HFFc6 (cell line): ENCODE results near the gene ARSB. TPM values are rescaled to one million over a fixed set of nuclear protein-coding genes. Genes with fewer than 3 reads are reported as not detected.
A peak's percentile ranks its signal among the peaks of the same experiment; 100 is the strongest.
"Not testable (repeated sequence)": the region's sequence is repeated elsewhere in the genome, so short reads cannot be mapped to it uniquely, and the experiment has no call there.

Experiments used
- DNase-seq: peaks from one replicate; pipeline ENCODE4 v3.0.0-alpha.2; 2018
- H3K27ac Mint-ChIP-seq: 2 replicates; pipeline ENCODE4 v1.8.0; 2020; ENCODE audit warnings: mild to moderate bottlenecking, mixed read lengths
- H3K27me3 Mint-ChIP-seq: 2 replicates; pipeline ENCODE4 v1.8.0; 2021; ENCODE audit warnings: mild to moderate bottlenecking, moderate library complexity, mixed read lengths; ENCODE audit not compliant: insufficient read depth
- H3K36me3 Mint-ChIP-seq: 2 replicates; pipeline ENCODE4 v1.8.0; 2021; ENCODE audit warnings: low read depth, mixed read lengths
- H3K4me1 Mint-ChIP-seq: 2 replicates; pipeline ENCODE4 v1.8.0; 2020; ENCODE audit warnings: low read depth, mixed read lengths
- H3K4me3 Mint-ChIP-seq: 2 replicates; pipeline ENCODE4 v1.8.0; 2020; ENCODE audit warnings: mild to moderate bottlenecking, moderate library complexity, mixed read lengths
- H3K9me3 Mint-ChIP-seq: 2 replicates; pipeline ENCODE4 v1.8.0; 2020; ENCODE audit warnings: mild to moderate bottlenecking, mixed read lengths
- CTCF ChIP-seq: fragments of 200-600 bp; sonication (generic); IDR thresholded peaks from 2 replicates; pipeline ENCODE4 v1.5.0; 2021; ENCODE audit warnings: antibody characterized with exemption, mild to moderate bottlenecking
- total RNA-seq, 6 experiments: library from RNA; stranded (reverse); fragmentation: NEBNext Ultra II Directional; extraction: Animal tissue kit (Norgen Biotek cat#: 25700); gene quantifications; 2 replicates in 1 of 6; 3 replicates in 5 of 6; pipeline ENCODE4 v1.2.3, GENCODE V29; 2021

The ARSB gene
- total RNA-seq, 6 experiments from 2014 or later: 24.4 to 32.7 (median 27.8) TPM

GRCh38 chr5:78985725-78986223, 664 bp upstream of the ARSB start:
- peaks cover 39% of the 10 kb centered on the region for H3K4me1 Mint-ChIP-seq
- no peaks in the 10 kb centered on the region for H3K27me3 Mint-ChIP-seq
- peak; percentile 29 for DNase-seq
- peak overlapping the region; percentile 91 for H3K27ac Mint-ChIP-seq
- no peaks in the 10 kb centered on the region for H3K9me3 Mint-ChIP-seq
- peak overlapping the region; percentile 95 for H3K4me3 Mint-ChIP-seq
- TF ChIP-seq CTCF: no peak
- no peaks in the 10 kb centered on the region for H3K36me3 Mint-ChIP-seq

GRCh38 chr5:78984439-78985115, 533 bp downstream of the ARSB start:
- Mint-ChIP-seq H3K36me3 (no peaks in the 10 kb centered on the region), H3K27ac (peak overlapping the region; percentile 84), H3K4me3 (peak overlapping the region; percentile 92), H3K27me3 (no peaks in the 10 kb centered on the region), H3K9me3 (no peaks in the 10 kb centered on the region), H3K4me1 (peaks cover 50% of the 10 kb centered on the region)
- TF ChIP-seq CTCF: peak; percentile 64
- DNase-seq: peak; percentile 75

DNA sequence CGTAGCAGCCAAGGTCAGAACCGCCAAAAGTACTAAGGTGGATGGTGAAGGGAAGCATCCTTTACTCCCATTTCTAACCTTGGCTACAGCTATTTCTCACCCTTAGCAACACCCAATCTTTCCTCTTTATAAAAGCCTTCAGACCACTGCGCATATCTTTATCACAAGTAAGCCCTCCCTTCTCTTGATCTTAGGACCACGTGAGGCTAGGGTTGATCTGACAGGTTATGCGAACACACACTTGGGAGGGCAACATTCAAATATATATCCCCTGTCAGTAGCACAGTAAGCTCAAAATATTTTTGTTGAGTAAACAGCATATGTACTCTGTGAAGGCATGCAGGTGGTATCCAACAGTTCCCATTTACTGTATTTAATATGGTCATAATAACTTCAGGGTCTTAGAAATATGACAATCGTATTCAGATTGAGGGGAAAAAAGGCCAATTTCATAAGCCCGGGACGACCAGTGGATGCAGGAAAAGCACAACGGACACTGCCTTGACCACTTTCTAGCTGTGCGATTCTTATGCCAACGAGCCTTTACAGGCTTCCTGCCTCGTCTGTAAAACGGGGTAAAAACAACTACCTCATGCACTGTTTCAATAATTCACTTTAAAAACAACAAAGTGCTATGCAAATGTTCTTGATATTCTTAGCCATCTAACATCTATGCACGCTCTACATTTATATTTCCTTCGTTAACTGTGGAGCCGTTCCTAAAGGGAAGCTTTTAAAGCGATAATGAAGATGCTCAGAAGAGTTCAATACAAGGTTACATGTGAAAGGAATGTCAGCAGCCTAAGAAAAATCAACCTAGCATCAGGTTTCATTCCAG, 1.3 kb downstream of the ARSB start:
- Mint-ChIP-seq H3K9me3 (no peaks in the 10 kb centered on the region), H3K27me3 (no peaks in the 10 kb centered on the region), H3K4me3 (peak overlapping the region; percentile 92), H3K27ac (peak overlapping the region; percentile 84), H3K36me3 (no peaks in the 10 kb centered on the region), H3K4me1 (peaks cover 50% of the 10 kb centered on the region)
- no peak for DNase-seq
- TF ChIP-seq CTCF: no peak

- not testable (repeated sequence) for H3K9me3 Mint-ChIP-seq, DNase-seq, H3K27me3 Mint-ChIP-seq, H3K36me3 Mint-ChIP-seq
- H3K4me3 Mint-ChIP-seq: peak overlapping the region; percentile 92
- H3K4me1 Mint-ChIP-seq: peaks cover 50% of the 10 kb centered on the region
- H3K27ac Mint-ChIP-seq: peak overlapping the region; percentile 84
Measured at GRCh38 chr5:78983194-78983593, 1.9 kb downstream of the ARSB start.

GRCh38 chr5:78979909-78980308, 5.2 kb downstream of the ARSB start:
- Mint-ChIP-seq H3K27ac (no peak overlapping the region), H3K9me3 (no peaks in the 10 kb centered on the region), H3K4me3 (no peak overlapping the region), H3K4me1 (peaks cover 48% of the 10 kb centered on the region), H3K27me3 (no peaks in the 10 kb centered on the region), H3K36me3 (no peaks in the 10 kb centered on the region)
- DNase-seq: no peak
- no peak for TF ChIP-seq CTCF
